H54 (cell line): ENCODE measurements around the gene MACROD2.
"Not testable (repeated sequence)": the region's sequence is repeated elsewhere in the genome, so short reads cannot be mapped to it uniquely, and the experiment has no call there.

Source experiments
- DNase-seq: peaks from one replicate; pipeline ENCODE4 v3.0.0; 2011; ENCODE audit warnings: low spot score, mixed read lengths; ENCODE audit not compliant: insufficient read length
- FAIRE-seq: peaks from 3 replicates; lab custom pipeline; 2011; peaks lifted over from hg19 to GRCh38; lab: Jason Lieb, UNC
- POLR2A ChIP-seq: IDR thresholded peaks from 2 replicates; pipeline ENCODE4 v1.6.1; 2011; ENCODE audit warnings: low read depth, mild to moderate bottlenecking, low read length

MACROD2 gene

DNA sequence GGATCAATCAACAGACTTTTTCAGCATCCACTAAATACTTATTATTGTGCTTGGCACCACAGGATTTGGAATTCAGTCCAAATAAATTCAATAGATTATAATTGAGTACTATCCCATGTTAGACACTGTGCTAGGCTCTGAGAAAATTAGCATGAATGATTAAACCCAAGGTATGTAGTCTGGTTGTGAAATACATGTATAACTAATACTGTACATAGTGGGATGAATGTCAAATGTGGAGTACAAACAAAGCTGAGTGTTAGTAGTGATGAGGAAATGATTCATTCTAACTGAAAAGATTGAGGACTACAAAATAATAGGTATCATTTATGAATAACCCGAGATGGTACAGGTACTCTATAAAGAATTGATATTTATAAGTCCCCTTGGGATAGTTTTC is 454.0 kb downstream of the MACROD2 start:
- DNase-seq = no peak
- TF ChIP-seq POLR2A = no peak
- FAIRE-seq = no peak

DNA sequence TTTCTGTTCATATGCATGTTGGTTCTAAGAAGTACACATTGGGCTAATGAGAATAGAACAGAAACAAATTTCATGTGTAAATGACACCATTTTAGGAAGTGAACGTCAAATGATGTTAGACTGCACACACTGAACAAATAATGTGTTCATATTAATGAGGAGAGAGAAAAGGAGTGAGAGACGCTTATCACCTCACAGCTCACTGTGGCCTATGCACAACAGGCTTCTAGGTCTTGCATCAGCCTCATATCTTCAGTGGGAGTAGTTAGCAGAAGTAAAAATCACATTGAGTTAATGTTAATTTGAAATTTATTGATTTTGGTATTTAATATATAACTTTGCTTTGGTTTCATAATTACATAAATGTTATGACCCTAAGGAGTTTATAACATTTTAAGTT is 454.9 kb downstream of the MACROD2 start:
- DNase-seq (no peak), FAIRE-seq (no peak)
- no peak for TF ChIP-seq POLR2A

DNA sequence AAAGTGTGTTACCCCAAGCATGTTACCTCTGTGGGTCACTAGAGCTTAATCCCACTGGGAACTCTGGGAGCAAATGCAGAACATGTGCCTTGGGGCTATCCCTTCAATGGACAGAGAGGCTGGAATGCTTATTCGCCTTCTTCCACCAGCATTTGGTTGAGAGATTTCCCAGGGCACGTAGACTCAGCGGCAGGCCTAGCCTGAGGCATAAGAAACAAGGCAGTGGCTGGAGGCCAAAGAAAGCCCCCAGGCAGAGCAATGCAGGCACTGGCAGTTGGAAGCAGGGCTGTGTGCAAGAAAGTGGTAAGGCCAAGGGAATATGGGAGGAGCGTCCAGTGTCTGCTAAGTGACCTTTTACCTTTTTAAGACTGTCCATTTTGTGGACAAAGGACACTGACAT is 456.1 kb downstream of the MACROD2 start:
- no peak for DNase-seq
- no peak for FAIRE-seq
- TF ChIP-seq POLR2A = no peak

DNA sequence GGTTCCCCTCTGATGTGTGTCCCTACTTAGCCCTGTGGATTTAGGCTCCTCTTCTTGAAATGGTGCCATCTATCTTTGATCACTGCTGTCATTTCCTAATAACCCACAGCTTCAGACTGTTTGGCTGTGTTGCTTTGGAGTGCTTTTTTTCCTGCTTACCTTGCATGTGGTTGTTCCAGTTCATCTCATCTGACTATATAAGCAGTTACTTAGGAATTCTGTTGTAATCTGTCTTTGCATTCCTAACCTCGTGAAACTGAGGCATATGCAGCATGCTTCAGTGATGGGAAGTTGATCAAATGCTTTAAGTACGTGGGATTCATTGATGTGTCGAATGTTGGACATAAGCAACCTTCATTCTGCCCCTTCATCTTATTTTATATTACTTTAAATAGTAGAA is 457.9 kb downstream of the MACROD2 start:
- no peak for DNase-seq
- TF ChIP-seq POLR2A = no peak
- no peak for FAIRE-seq

DNA sequence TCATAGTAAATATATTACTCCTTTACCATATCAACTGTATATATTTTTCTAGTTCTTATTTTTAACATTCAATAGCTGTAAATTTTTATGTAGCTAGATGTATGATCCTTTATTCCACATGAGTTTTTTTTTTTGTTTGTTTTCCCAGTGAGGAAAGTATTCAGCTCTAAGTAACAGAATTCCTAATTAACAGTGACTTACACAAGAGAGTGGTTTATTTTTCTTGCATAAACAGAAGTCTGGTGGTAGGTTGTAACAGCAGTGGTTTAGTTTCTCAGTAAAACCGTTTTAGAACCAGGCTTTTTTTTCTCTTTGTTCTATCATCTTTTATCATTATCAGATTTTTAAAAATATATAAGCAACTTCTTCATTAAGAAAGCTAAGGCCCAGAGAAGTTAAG is 459.0 kb downstream of the MACROD2 start:
- DNase-seq (no peak), FAIRE-seq (no peak)
- no peak for TF ChIP-seq POLR2A

DNA sequence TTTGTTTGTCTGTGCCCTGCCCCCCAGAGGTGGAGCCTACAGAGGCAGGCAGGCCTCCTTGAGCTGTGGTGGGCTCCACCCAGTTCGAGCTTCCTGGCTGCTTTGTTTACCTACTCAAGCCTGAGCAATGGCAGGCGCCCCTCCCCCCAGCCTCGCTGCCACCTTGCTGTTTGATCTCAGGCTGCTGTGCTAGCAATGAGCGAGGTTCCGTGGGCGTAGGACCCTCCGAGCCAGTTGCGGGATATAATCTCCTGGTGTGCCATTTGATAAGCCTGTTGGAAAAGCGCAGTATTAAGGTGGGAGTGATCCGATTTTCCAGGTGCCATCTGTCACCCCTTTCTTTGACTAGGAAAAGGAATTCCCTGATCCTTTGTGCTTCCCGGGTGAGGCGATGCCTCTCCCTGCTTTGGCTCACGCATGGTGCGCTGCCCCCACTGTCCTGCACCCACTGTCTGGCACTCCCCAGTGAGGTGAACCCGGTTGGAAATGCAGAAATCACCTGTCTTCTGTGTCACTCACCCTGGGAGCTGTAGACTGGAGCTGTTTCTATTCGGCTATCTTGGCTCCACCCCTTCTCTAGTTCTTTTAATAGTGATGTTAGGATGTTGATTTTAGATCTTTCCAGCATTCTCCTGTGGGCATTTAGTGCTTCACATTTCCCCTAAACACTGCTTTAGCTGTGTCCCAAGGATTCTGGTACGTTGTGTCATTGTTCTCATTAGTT is 471.9 kb downstream of the MACROD2 start:
- not testable (repeated sequence) for FAIRE-seq, DNase-seq

DNA sequence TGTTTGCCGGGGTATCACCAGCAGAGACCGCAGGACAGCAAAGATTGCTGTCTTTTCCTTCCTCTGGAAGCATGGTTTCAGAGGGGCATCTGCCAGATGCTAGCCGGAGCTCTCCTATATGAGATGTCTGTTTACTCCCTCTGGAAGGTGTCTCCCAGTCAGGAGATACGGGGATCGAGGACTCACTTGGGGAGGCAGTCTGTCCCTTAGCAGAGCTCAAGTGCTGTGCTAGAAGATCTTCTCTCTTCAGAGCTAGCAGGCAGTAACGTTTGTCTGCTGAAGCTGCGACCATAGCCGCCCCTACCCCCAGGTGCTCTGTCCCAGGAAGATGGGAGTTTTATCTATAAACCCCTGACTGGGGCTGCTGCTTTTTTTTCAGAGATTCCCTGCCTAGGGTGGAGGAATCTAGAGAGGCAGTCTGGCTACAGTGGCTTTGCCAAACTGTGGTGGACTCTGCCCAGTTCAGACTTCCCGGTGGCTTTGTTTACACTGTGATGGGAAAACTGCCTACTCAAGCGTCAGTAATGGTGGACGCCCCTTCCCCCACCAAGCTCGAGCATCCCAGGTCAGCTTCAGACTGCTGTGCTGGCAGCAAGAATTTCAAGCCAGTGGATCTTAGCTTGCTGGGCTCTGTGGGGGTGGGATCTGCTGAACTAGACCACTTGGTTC is 475.0 kb downstream of the MACROD2 start:
- no peak for TF ChIP-seq POLR2A
- DNase-seq (no peak), FAIRE-seq (no peak)

DNA sequence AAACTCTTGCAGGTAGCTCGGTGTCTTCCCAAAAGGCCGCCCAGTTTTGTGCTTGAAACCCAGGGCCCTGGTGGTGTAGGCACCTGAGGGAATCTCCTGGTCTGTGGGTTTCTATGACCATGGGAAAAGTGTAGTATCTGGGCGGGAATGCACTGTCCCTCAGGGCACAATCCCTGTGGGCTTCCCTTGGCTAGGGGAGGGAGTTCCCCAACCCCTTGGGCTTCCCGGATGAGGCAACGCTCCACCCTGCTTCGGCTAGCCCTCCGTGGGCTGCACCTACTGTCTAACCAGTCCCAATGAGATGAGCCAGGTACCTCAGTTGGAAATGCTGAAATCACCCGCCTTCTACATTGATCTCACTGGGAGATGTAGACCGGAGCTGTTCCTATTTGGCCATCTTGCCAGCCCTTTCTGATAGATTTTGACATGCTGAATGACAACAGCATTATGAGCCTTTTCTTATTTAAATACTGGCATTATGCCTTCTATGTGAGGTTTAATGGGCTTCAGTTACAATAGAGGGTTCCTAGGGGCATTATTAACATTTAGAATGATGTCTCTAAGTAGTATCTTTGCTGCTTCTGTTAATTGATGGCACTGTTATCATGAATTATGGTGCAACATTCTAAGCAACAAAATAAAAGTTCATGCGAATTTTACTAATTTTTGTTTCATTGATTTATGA is 475.8 kb downstream of the MACROD2 start:
- DNase-seq (no peak), FAIRE-seq (no peak)
- TF ChIP-seq POLR2A = no peak

DNA sequence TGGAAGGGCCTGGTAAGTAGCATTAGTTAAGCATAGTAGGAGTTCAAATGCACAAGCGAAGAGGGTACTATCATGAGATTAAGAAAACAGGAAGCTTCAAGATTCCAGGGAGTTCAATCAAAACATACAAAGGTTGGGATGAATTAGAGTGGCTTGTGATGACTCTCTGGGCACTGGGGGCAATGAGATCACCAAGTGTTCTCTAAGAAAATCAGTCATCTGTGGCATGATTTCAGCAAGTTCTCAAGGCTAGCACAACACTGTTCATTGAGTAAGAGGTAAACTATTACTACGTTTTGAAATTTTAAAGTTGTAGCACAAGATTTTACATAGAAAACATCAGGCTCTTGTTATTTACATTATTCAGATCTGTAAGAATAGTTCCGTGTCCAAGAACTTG is 481.8 kb downstream of the MACROD2 start:
- FAIRE-seq = no peak
- DNase-seq = no peak

DNA sequence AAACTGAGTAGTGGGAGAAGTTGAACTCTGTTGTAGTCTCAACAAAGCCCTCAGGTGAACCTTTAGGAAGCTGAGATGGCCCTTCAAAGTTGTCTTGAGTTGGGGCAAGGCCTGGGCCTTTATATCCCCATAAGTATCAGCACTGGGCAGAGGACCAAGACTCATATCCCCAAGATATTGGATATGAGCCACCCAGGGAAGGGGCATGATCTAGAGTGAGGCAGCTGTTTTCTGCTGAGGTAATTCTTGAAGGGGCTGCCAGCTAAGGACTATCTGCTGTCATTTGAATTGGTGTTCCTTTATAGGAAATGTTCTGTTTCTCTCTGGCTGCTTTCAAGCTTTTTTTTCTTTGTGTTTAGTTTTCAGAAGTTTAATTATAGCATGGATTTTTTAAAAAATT is 482.8 kb downstream of the MACROD2 start:
- FAIRE-seq (no peak), DNase-seq (no peak)

More for the DNA sequence above, 481.8 kb downstream of the MACROD2 start:
- TF ChIP-seq POLR2A = no peak

DNA sequence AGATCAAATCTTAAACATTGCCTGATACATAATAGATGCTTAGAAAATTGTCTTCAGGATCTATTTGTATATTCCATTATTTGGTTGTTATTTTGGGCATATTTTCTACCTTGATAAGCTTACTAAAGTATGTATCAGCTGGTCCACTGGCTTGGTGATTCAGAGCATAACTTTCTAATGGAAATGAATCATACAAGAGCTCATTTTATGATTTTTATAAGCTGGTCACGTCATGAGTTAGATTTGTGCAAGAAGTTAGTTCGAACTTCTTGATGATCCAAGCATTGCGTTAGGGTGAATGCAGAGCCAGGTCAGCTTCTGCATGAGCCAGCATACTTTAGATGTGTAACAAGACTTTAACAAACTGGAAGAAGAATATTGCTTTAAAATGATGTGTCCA is 486.5 kb downstream of the MACROD2 start:
- DNase-seq (no peak), FAIRE-seq (no peak)
- no peak for TF ChIP-seq POLR2A

More for the DNA sequence above, 482.8 kb downstream of the MACROD2 start:
- TF ChIP-seq POLR2A = no peak

DNA sequence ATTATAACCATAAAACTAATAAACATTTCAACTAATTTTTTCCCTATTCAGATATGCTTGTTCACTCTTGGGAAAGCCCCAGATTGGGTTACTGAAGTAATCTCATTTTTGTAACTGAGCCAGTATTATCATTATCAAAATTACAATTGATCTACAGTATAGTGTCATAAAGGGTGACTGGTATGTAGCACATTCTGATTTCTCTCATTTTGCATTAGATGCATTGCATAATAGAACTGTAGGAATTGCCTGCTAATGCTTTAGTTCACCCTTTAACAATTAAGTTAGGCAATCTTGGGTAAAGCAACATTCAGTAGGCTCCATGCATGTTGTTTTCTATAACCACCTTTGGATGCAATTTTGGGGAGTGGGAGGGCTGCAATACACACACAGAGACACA is 492.9 kb downstream of the MACROD2 start:
- no peak for TF ChIP-seq POLR2A
- no peak for DNase-seq
- FAIRE-seq = no peak

DNA sequence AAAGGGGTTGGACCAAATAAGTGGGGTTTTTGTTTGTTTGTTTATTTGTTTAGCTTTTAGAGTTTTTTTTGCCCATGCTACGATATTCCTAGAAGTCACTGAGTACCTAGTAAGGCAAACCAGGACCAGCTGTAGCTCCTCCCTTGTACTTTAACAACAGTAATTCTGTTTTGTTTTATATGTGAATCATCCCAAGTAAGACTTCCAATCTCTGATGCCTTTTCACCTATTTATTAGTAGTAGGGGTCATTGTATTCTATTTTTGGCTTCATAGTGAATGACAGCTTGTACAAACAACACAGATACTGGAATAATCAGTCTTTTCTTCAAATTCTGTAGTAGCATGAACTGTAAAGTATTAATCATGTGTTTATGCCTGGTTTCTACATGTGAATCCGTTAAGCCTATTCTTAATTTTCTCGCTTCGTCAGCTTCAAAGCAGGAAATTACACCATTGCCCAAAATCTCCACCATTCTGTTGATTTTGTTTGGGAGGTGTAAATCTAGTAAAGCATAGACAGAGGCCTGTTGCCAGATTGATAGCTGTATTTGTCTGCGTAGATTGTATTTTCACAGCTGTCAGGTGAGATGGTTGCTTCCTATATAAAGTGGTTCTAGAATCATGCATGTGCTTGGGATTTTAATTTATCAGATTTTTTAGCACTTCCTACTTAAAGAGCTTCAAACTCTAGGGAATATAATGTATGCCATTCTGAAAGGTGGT is 493.6 kb downstream of the MACROD2 start:
- TF ChIP-seq POLR2A = no peak
- no peak for FAIRE-seq
- DNase-seq = no peak

DNA sequence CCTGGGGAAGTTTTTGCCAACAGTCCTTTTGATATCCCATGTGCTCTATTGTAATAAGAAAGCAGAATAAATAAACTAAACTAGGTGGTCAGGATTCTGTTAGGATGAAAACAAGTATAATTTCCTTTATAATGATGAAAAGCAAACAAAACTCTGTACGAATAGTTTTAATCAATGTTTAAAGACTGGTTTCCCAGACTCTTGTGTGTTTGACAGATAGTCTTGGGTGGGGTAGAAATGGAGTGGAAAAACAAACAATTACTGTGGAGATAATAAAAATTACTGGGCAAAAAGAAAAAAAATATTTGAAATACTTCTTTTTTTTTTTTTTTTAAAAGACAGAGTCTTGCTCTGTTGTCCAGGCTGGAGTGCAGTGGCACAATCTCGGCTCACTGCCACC is 494.2 kb downstream of the MACROD2 start:
- TF ChIP-seq POLR2A = no peak
- DNase-seq (no peak), FAIRE-seq (no peak)
